Hepatocyte (in vitro differentiated cells): ENCODE results near the gene ALOX12B. TPM values are rescaled to one million over a fixed set of nuclear protein-coding genes. Genes with fewer than 3 reads are reported as not detected.

Experiments
- DNase-seq: peaks from one replicate; pipeline ENCODE4 v3.0.0-alpha.2; 2016; ENCODE audit warnings: low spot score
- H2AFZ ChIP-seq: fragments of 200-600 bp; sonication (generic); 2 replicates; pipeline ENCODE4 v1.6.0; 2016; ENCODE audit warnings: antibody characterized with exemption, mild to moderate bottlenecking
- H3K27ac ChIP-seq: fragments of 200-600 bp; sonication (generic); 2 replicates; pipeline ENCODE4 v1.5.1; 2016; ENCODE audit warnings: mild to moderate bottlenecking
- H3K27me3 ChIP-seq: fragments of 200-600 bp; sonication (generic); 2 replicates; pipeline ENCODE4 v1.6.1; 2016
- H3K36me3 ChIP-seq: fragments of 200-600 bp; sonication (generic); replicated peaks from 2 replicates; pipeline ENCODE4 v1.5.1; 2016; ENCODE audit warnings: low read depth; ENCODE audit not compliant: insufficient read depth
- H3K4me1 ChIP-seq: fragments of 200-600 bp; sonication (generic); 2 replicates; pipeline ENCODE4 v1.5.1; 2016; ENCODE audit warnings: mild to moderate bottlenecking, moderate library complexity; ENCODE audit not compliant: insufficient read depth
- H3K4me2 ChIP-seq: fragments of 200-600 bp; sonication (generic); 2 replicates; pipeline ENCODE4 v1.6.0; 2016
- H3K4me3 ChIP-seq: fragments of 200-600 bp; sonication (generic); 2 replicates; pipeline ENCODE4 v1.5.1; 2016; ENCODE audit warnings: mild to moderate bottlenecking
- H3K79me2 ChIP-seq: fragments of 200-600 bp; sonication (generic); 2 replicates; pipeline ENCODE4 v1.6.0; 2017; ENCODE audit warnings: mild to moderate bottlenecking
- H3K9me2 ChIP-seq: fragments of 200-600 bp; sonication (generic); replicated peaks from 2 replicates; pipeline ENCODE4 v1.6.0; 2017; ENCODE audit warnings: mild to moderate bottlenecking; ENCODE audit not compliant: insufficient read depth
- H3K9me3 ChIP-seq: fragments of 200-600 bp; sonication (generic); 2 replicates; pipeline ENCODE4 v1.5.1; 2016; ENCODE audit warnings: low read depth, mild to moderate bottlenecking
- H4K20me1 ChIP-seq: fragments of 200-600 bp; sonication (generic); 2 replicates; pipeline ENCODE4 v1.6.0; 2016; ENCODE audit warnings: mild to moderate bottlenecking; ENCODE audit not compliant: insufficient read depth, poor library complexity, severe bottlenecking
- CTCF ChIP-seq: fragments of 200-600 bp; sonication (generic); IDR thresholded peaks from 2 replicates; pipeline ENCODE4 v1.5.1; 2016; ENCODE audit warnings: antibody characterized with exemption, mild to moderate bottlenecking; ENCODE audit not compliant: poor library complexity
- EZH2 ChIP-seq: fragments of 200-600 bp; sonication (generic); IDR thresholded peaks from 2 replicates; pipeline ENCODE4 v1.6.1; 2016; ENCODE audit warnings: antibody characterized with exemption, mild to moderate bottlenecking, borderline replicate concordance
- EZH2phosphoT487 ChIP-seq: fragments of 200-600 bp; sonication (generic); IDR thresholded peaks from one replicate; pipeline ENCODE4 v1.6.1; 2018; ENCODE audit warnings: antibody characterized with exemption, mild to moderate bottlenecking, low read depth, moderate library complexity; ENCODE audit not compliant: unreplicated experiment, severe bottlenecking
- WGBS: methylation state at CpG from one replicate; pipeline ENCODE4 v1.1.6; 2016; ENCODE audit warnings: low lambda C conversion rate; ENCODE audit errors: missing lambda C conversion rate; 5-methylcytosine and 5-hydroxymethylcytosine counted together
- polyA plus RNA-seq: library from polyadenylated mRNA; unstranded; fragments of >200 nt; fragmentation: Nextera tagmentation; extraction: Ambion mirVana; gene quantifications from 2 replicates; pipeline ENCODE4 v1.2.1, GENCODE V29; 2016
- total RNA-seq: library from RNA; depleted of rRNA; stranded (reverse); fragments of >200 nt; gene quantifications from 2 replicates; pipeline ENCODE4 v1.2.3, GENCODE V29; 2014

ALOX12B gene
- total and polyA plus RNA-seq, 2 experiments from 2014 or later = 1.8 to 2.0 TPM

- H2AFZ ChIP-seq = peak overlapping the region; percentile 31
Measured at GRCh38 chr17:8073627-8074484, 13.7 kb downstream of the ALOX12B start.

GRCh38 chr17:8072729-8073461, 14.6 kb downstream of the ALOX12B start:
- peak; percentile 44 for DNase-seq
- H3K4me1 ChIP-seq = peaks cover 21% of the 10 kb centered on the region
- peak overlapping the region; percentile 31 for H2AFZ ChIP-seq
- H3K36me3 ChIP-seq = no peaks in the 10 kb centered on the region
- no peaks in the 10 kb centered on the region for H4K20me1 ChIP-seq
- TF ChIP-seq EZH2 = peak; percentile 19
- no peak for TF ChIP-seq CTCF
- no peak for TF ChIP-seq EZH2phosphoT487
- 10% methylated on average over 32 of the region's 40 CpGs for WGBS
- H3K79me2 ChIP-seq = no peaks in the 10 kb centered on the region
- H3K27ac ChIP-seq = no peak overlapping the region
- no peaks in the 10 kb centered on the region for H3K9me2 ChIP-seq
- H3K27me3 ChIP-seq = peaks cover 56% of the 10 kb centered on the region
- H3K9me3 ChIP-seq = no peaks in the 10 kb centered on the region
- H3K4me3 ChIP-seq = no peak overlapping the region
- peak overlapping the region; percentile 74 for H3K4me2 ChIP-seq

More at GRCh38 chr17:8073627-8074484, 13.7 kb downstream of the ALOX12B start:
- Histone ChIP-seq H3K27ac (no peak overlapping the region), H3K4me1 (peaks cover 20% of the 10 kb centered on the region), H3K4me2 (peak overlapping the region; percentile 74), H3K9me2 (no peaks in the 10 kb centered on the region), H3K9me3 (no peaks in the 10 kb centered on the region), H3K4me3 (no peak overlapping the region), H3K79me2 (no peaks in the 10 kb centered on the region), H3K36me3 (no peaks in the 10 kb centered on the region), H3K27me3 (peaks cover 56% of the 10 kb centered on the region), H4K20me1 (no peaks in the 10 kb centered on the region)
- 11% methylated on average over 28 of the region's 28 CpGs for WGBS
- no peak for TF ChIP-seq EZH2
- peak; percentile 75 for TF ChIP-seq CTCF
- peak; percentile 84 for DNase-seq

GRCh38 chr17:8072341-8072728, 15.2 kb downstream of the ALOX12B start:
- no peaks in the 10 kb centered on the region for H3K9me2 ChIP-seq
- DNase-seq = no peak
- 15% methylated on average over 28 of the region's 28 CpGs for WGBS
- no peaks in the 10 kb centered on the region for H3K79me2 ChIP-seq
- peaks cover 21% of the 10 kb centered on the region for H3K4me1 ChIP-seq
- H3K36me3 ChIP-seq = no peaks in the 10 kb centered on the region
- H3K4me3 ChIP-seq = no peak overlapping the region
- peak overlapping the region; percentile 74 for H3K4me2 ChIP-seq
- H3K27ac ChIP-seq = no peak overlapping the region
- peak overlapping the region; percentile 31 for H2AFZ ChIP-seq
- no peaks in the 10 kb centered on the region for H3K9me3 ChIP-seq
- no peaks in the 10 kb centered on the region for H4K20me1 ChIP-seq
- peaks cover 52% of the 10 kb centered on the region for H3K27me3 ChIP-seq
- TF ChIP-seq CTCF (no peak), EZH2 (peak; percentile 94), EZH2phosphoT487 (peak; percentile 68)
